ENCODE data around the gene CDC42BPB.

The CDC42BPB gene

DNA sequence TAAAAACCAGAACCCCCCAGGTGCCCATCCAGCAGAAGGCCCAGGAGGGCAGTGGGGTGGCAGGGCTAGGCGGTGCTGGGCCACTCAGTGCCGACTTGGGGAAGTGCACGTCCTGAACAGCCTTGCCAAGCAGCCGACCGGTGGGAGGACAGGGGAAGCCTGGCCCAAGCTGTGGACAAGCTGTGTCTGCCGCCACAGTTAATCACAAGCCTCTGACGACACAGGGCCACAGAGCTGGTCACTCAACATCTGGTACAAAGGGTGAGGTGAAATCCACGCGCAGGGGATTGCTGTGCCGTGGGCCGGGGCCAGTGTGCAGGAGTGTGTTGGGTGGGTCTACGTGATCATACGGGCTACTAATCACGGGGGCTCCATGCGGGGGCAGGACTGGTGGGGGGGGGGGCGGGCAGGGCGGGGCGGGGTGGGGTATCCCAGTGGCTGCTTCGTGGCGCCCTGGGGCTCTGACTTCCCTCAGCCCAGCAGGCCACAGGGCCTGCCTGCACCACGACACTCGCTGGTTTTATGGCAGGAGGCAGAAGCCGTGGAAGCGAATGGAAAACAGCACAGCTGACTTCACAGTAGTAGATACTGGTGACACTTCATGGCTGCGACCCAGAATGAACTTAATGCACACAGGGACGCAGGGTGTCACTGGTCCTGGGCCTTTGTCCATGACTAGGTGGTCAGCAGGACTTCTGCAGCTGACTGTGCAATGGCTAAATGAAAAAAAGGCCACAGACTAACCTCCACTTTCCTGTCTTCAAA lies 124.7 kb downstream of the CDC42BPB start:
- no peak for DNase-seq
- no peak overlapping the region for H3K4me2 ChIP-seq (ENCODE audit: low read depth, low read length)
- TF ChIP-seq EZH2phosphoT487 (IDR thresholded peaks at IDR 0.05; ENCODE audit: low read length) (no peak), EZH2 (optimal IDR thresholded peaks at IDR 0.05; ENCODE audit: low read depth, low read length) (no peak)
- TF ChIP-seq, protein P1, sequence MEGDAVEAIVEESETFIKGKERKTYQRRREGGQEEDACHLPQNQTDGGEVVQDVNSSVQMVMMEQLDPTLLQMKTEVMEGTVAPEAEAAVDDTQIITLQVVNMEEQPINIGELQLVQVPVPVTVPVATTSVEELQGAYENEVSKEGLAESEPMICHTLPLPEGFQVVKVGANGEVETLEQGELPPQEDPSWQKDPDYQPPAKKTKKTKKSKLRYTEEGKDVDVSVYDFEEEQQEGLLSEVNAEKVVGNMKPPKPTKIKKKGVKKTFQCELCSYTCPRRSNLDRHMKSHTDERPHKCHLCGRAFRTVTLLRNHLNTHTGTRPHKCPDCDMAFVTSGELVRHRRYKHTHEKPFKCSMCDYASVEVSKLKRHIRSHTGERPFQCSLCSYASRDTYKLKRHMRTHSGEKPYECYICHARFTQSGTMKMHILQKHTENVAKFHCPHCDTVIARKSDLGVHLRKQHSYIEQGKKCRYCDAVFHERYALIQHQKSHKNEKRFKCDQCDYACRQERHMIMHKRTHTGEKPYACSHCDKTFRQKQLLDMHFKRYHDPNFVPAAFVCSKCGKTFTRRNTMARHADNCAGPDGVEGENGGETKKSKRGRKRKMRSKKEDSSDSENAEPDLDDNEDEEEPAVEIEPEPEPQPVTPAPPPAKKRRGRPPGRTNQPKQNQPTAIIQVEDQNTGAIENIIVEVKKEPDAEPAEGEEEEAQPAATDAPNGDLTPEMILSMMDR (IDR thresholded peaks at IDR 0.05; ENCODE audit: low read length) = no peak
- H2AFZ ChIP-seq (ENCODE audit: low read length) = no peak overlapping the region
- H3K9me2 ChIP-seq (replicated peaks; ENCODE audit: insufficient read depth, low read length) = no peaks in the 10 kb centered on the region
- H3K4me1 ChIP-seq (ENCODE audit: low read length) = no peaks in the 10 kb centered on the region
- no peaks in the 10 kb centered on the region for H3K27me3 ChIP-seq (replicated peaks; ENCODE audit: insufficient read depth, low read length)
- H3K27ac ChIP-seq (ENCODE audit: low read length) = no peak overlapping the region
- H3F3A ChIP-seq (ENCODE audit: insufficient read depth, low read length) = no peaks in the 10 kb centered on the region
- H3K36me3 ChIP-seq (replicated peaks; ENCODE audit: insufficient read depth, low read length) = no peaks in the 10 kb centered on the region
- no peak overlapping the region for H3K9ac ChIP-seq (ENCODE audit: low read length)
- no peak overlapping the region for H3K4me3 ChIP-seq (ENCODE audit: low read length)
- H3K9me3 ChIP-seq (replicated peaks; ENCODE audit: insufficient read depth, low read length) = no peaks in the 10 kb centered on the region
- no peaks in the 10 kb centered on the region for H3K79me2 ChIP-seq (ENCODE audit: low read length)
- H4K20me1 ChIP-seq (ENCODE audit: insufficient read depth, low read length) = no peaks in the 10 kb centered on the region

DNA sequence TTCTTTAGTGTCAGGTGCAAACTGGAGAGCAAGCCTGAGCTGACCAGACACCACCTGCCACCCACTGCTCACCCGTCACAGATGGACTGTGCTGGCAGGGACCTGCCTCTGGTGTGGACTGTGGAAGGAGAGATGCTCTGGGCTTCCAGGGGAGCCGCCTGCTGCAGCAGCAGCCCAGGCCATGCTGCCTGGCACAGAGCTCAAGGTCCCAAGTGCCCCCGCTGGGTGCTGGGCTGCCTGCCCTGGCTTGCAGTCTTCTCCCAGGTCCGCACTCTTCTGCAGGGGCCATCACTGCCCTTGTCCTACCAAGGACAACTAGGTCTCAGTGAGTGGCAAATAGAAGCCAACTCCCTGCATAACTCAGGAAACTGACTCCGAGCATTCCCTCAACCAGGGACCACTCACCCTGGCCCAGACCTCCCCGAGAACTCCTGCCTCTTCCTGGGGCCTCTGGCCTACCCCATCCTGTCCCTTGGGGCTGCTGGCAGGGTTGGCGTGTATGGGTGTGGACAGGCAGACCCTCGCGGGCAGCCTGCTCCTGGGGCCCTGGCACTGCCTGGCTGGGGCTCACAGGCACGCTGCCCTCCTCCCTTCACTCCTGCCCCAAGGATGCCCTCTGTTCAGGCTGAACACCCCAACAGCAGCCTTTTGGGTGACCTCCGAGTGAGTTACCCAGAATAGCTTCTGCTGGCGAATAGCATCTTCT lies 125.6 kb downstream of the CDC42BPB start:
- H2AFZ ChIP-seq (ENCODE audit: low read length) = no peak overlapping the region
- no peaks in the 10 kb centered on the region for H3K27me3 ChIP-seq (replicated peaks; ENCODE audit: insufficient read depth, low read length)
- no peaks in the 10 kb centered on the region for H3K9me3 ChIP-seq (replicated peaks; ENCODE audit: insufficient read depth, low read length)
- DNase-seq = no peak
- H4K20me1 ChIP-seq (ENCODE audit: insufficient read depth, low read length) = no peaks in the 10 kb centered on the region
- H3K4me1 ChIP-seq (ENCODE audit: low read length) = no peaks in the 10 kb centered on the region
- no peak overlapping the region for H3K9ac ChIP-seq (ENCODE audit: low read length)
- no peak overlapping the region for H3K4me3 ChIP-seq (ENCODE audit: low read length)
- no peaks in the 10 kb centered on the region for H3F3A ChIP-seq (ENCODE audit: insufficient read depth, low read length)
- H3K36me3 ChIP-seq (replicated peaks; ENCODE audit: insufficient read depth, low read length) = no peaks in the 10 kb centered on the region
- H3K79me2 ChIP-seq (ENCODE audit: low read length) = no peaks in the 10 kb centered on the region
- no peaks in the 10 kb centered on the region for H3K9me2 ChIP-seq (replicated peaks; ENCODE audit: insufficient read depth, low read length)
- TF ChIP-seq EZH2phosphoT487 (IDR thresholded peaks at IDR 0.05; ENCODE audit: low read length) (no peak), EZH2 (optimal IDR thresholded peaks at IDR 0.05; ENCODE audit: low read depth, low read length) (no peak)
- TF ChIP-seq, protein P1 (IDR thresholded peaks at IDR 0.05; ENCODE audit: low read length) = no peak
- no peak overlapping the region for H3K27ac ChIP-seq (ENCODE audit: low read length)
- no peak overlapping the region for H3K4me2 ChIP-seq (ENCODE audit: low read depth, low read length)

DNA sequence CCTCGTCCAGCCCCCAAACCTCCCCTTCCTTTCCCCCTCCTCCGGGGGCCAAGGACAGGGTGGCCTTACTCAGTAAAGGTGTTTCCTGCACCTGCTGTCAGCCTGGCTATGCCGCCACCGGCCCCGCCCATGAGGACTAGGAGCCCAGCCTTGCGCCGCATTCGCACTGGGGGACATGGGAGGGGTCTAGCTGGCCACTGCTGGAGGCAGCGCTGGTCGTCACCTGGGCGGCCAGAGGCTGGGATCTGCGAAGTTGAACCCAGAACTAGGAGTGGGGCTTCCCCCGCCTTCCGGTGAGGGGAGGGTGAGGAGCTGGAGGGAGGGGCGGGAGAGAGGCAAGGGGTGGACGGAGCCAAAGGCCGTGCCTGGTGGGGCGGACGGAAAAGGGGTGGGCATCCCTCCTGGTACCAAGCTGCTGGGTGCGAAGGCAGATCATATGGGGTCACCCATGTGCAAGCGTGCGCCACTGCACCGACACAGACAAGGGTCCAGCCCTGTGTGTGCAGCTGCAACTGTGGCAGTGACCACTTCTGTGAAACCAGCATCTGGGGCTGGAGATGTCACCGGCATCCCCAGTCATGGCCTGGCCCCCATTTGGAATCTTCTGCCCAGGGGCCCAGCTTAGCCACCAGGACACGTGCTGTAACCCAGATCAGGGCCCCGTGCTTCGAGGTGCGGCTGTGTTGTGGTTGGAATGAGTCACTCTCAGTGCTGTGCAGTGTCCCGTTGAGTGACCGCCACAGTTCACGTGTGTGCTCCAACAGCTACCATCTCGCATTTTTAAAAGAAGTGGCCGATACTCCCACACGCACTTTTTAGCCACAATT lies 126.4 kb downstream of the CDC42BPB start:
- H3K27ac ChIP-seq (ENCODE audit: low read length) = no peak overlapping the region
- no peak for DNase-seq
- H3K4me2 ChIP-seq (ENCODE audit: low read depth, low read length) = no peak overlapping the region
- no peaks in the 10 kb centered on the region for H3K9me3 ChIP-seq (replicated peaks; ENCODE audit: insufficient read depth, low read length)
- no peaks in the 10 kb centered on the region for H4K20me1 ChIP-seq (ENCODE audit: insufficient read depth, low read length)
- H3K27me3 ChIP-seq (replicated peaks; ENCODE audit: insufficient read depth, low read length) = no peaks in the 10 kb centered on the region
- H2AFZ ChIP-seq (ENCODE audit: low read length) = no peak overlapping the region
- H3K4me3 ChIP-seq (ENCODE audit: low read length) = no peak overlapping the region
- H3K36me3 ChIP-seq (replicated peaks; ENCODE audit: insufficient read depth, low read length) = no peaks in the 10 kb centered on the region
- H3K4me1 ChIP-seq (ENCODE audit: low read length) = no peaks in the 10 kb centered on the region
- no peak overlapping the region for H3K9ac ChIP-seq (ENCODE audit: low read length)
- TF ChIP-seq EZH2 (optimal IDR thresholded peaks at IDR 0.05; ENCODE audit: low read depth, low read length) (no peak), EZH2phosphoT487 (IDR thresholded peaks at IDR 0.05; ENCODE audit: low read length) (no peak)
- TF ChIP-seq, protein P1 (IDR thresholded peaks at IDR 0.05; ENCODE audit: low read length) = no peak
- H3K79me2 ChIP-seq (ENCODE audit: low read length) = no peaks in the 10 kb centered on the region
- no peaks in the 10 kb centered on the region for H3F3A ChIP-seq (ENCODE audit: insufficient read depth, low read length)
- no peaks in the 10 kb centered on the region for H3K9me2 ChIP-seq (replicated peaks; ENCODE audit: insufficient read depth, low read length)
